Tibial artery (tissue), 4 donors: ENCODE results near the gene TRANK1.

Experiments
- DNase-seq, 2 donors: peaks; one replicate each; pipeline ENCODE4 v3.0.0-alpha.2; 2019
- H3K27ac ChIP-seq, 2 donors: fragments of 200-600 bp; sonication (generic) in 1 of 2; 1 replicate in 1 of 2; 2 replicates in 1 of 2; pipeline ENCODE4 v1.5.1; 2018 to 2019; ENCODE audit warnings: mild to moderate bottlenecking in 1 of 2
- H3K27me3 ChIP-seq, 2 donors: fragments of 200-600 bp; sonication (generic) in 1 of 2; one replicate each; pipeline versions ENCODE4 v1.5.1 to v1.6.0; 2016 to 2019
- H3K36me3 ChIP-seq, 3 donors: fragments of 200-600 bp; sonication (generic) in 2 of 3; one replicate each; pipeline ENCODE4 v1.5.1; 2016 to 2019; ENCODE audit warnings: mild to moderate bottlenecking in 2 of 3
- H3K4me1 ChIP-seq, 4 donors: fragments of 200-600 bp; sonication (generic) in 2 of 4; 1 replicate in 3 of 4; 2 replicates in 1 of 4; pipeline ENCODE4 v1.5.1; 2016 to 2019
- H3K4me3 ChIP-seq, 2 donors: fragments of 200-600 bp; sonication (generic) in 1 of 2; 1 replicate in 1 of 2; 2 replicates in 1 of 2; pipeline ENCODE4 v1.5.1; 2018 to 2019; ENCODE audit warnings: mild to moderate bottlenecking in 2 of 2
- H3K9me3 ChIP-seq, 3 donors: fragments of 200-600 bp; sonication (generic) in 1 of 3; one replicate each; pipeline ENCODE4 v1.5.1; 2016 to 2019
- CTCF ChIP-seq, 2 experiments: fragments of 200-600 bp in 1 of 2; fragments of 450-650 bp in 1 of 2; IDR thresholded peaks; one replicate each; pipeline ENCODE4 v1.5.1; 2017 to 2019; ENCODE audit warnings: antibody characterized with exemption in 2 of 2, mild to moderate bottlenecking in 1 of 2, moderate library complexity in 1 of 2
- intact Hi-C: fragments of 100-400 bp; cut with DNase I; formaldehyde crosslinking; loops from one replicate; pipeline ENCODE4 v1.15.0; 2023; ENCODE audit warnings: low total_unique reads

TRANK1 gene

DNA sequence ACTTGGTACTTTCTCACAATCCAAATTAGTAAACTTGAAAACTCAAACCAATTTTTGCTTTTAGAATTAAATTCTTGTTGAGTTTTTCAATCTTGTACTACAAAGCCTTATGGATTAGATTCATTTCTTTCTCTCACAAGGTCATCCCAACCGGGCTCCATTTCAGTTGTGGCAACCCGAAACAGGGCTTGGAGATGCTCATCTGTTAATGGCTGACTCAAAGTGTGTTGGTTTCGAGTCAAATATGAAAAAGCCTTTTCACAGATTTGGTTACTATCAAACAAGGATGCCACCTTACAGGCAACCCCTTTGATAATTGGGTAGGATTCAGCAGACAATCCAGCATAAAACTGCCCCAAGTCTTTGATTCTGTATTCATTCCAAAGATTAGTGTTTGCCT lies 46.3 kb upstream of the TRANK1 start:
- Histone ChIP-seq H3K27ac (peak overlapping the region in 1 of 2 donors; percentile 90), H3K4me1 (peaks cover 0 to 57% (median 46%) of the 10 kb centered on the region in 4 donors), H3K36me3 (peaks cover 12 to 33% (median 12%) of the 10 kb centered on the region in 3 donors), H3K4me3 (peak overlapping the region; percentile 61 to 79), H3K9me3 (no peaks in the 10 kb centered on the region), H3K27me3 (no peaks in the 10 kb centered on the region)
- intact Hi-C loops: no loop called here
- TF ChIP-seq CTCF (IDR thresholded peaks at IDR 0.05): no peak
- DNase-seq: no peak

GRCh38 chr3:36989568-36989967 lies 44.7 kb upstream of the TRANK1 start:
- intact Hi-C loops: no loop called here
- Histone ChIP-seq H3K27me3 (no peaks in the 10 kb centered on the region), H3K36me3 (peaks cover 25 to 38% (median 25%) of the 10 kb centered on the region in 3 donors), H3K9me3 (no peaks in the 10 kb centered on the region), H3K27ac (no peak overlapping the region), H3K4me1 (peaks cover 0 to 53% (median 42%) of the 10 kb centered on the region in 4 donors), H3K4me3 (peak overlapping the region in 1 of 2 donors; percentile 79)
- DNase-seq: no peak
- TF ChIP-seq CTCF (IDR thresholded peaks at IDR 0.05): no peak

GRCh38 chr3:36989005-36989404 lies 44.2 kb upstream of the TRANK1 start:
- Histone ChIP-seq H3K36me3 (peaks cover 30 to 44% (median 31%) of the 10 kb centered on the region in 3 donors), H3K27me3 (no peaks in the 10 kb centered on the region), H3K9me3 (no peaks in the 10 kb centered on the region), H3K27ac (no peak overlapping the region), H3K4me3 (peak overlapping the region in 1 of 2 donors; percentile 79), H3K4me1 (peaks cover 0 to 47% (median 39%) of the 10 kb centered on the region in 4 donors)
- no peak for TF ChIP-seq CTCF (IDR thresholded peaks at IDR 0.05)
- intact Hi-C loops: no loop called here
- DNase-seq: no peak

DNA sequence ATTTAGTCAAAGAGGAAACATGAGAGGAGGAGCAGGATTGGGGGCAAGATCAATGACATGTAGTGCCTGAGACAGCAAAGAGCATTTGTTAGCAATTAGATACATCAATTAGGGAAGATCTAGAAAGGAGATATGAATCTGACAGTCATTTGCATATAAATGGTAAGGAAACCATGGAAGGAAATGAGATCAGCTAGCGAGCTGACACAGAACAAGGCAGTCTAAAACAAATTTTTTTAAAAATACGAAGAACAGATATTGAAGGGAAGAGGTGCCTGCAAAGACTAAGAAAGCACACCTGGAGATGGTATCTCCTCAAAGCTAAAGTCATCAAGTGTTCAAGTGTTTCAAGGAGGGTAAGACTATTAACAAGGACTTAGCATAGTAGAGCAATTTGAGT lies 43.5 kb upstream of the TRANK1 start:
- no peaks in the 10 kb centered on the region for H3K27me3 ChIP-seq
- H3K27ac ChIP-seq: no peak overlapping the region
- H3K36me3 ChIP-seq: peaks cover 36 to 51% (median 37%) of the 10 kb centered on the region in 3 donors
- no peak overlapping the region for H3K4me3 ChIP-seq
- TF ChIP-seq CTCF (IDR thresholded peaks at IDR 0.05): no peak
- H3K9me3 ChIP-seq: no peaks in the 10 kb centered on the region
- intact Hi-C loops: no loop called here
- DNase-seq: no peak
- H3K4me1 ChIP-seq: peaks cover 0 to 47% (median 38%) of the 10 kb centered on the region in 4 donors

DNA sequence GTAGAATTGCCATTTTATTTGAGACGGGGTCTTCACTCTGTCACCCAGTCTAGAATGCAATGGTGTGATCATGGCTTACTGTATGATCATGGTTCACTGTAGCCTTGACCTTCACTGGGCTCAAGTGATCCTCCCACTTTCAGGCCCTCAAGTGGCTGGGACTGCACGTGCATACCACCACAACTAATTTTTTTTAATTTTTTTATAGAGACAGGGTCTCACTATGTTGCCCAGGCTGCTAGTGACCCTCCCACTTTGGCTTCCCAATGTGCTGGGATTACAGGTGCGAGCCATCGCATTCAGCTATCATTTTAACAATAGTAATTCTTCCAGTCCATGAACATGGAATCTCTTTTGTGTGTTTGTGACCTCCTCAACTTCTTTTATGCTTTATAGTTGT lies 36.2 kb upstream of the TRANK1 start:
- Histone ChIP-seq H3K36me3 (peaks cover 42 to 56% (median 45%) of the 10 kb centered on the region in 3 donors), H3K4me1 (no peaks in the 10 kb centered on the region)
- TF ChIP-seq CTCF (IDR thresholded peaks at IDR 0.05): no peak

GRCh38 chr3:36973139-36973538 lies 28.3 kb upstream of the TRANK1 start:
- intact Hi-C loops: no loop called here
- no peak for DNase-seq
- TF ChIP-seq CTCF (IDR thresholded peaks at IDR 0.05): no peak
- Histone ChIP-seq H3K27ac (no peak overlapping the region), H3K36me3 (peaks cover 0 to 10% (median 0%) of the 10 kb centered on the region in 3 donors), H3K27me3 (no peaks in the 10 kb centered on the region), H3K4me1 (no peaks in the 10 kb centered on the region), H3K9me3 (no peaks in the 10 kb centered on the region), H3K4me3 (no peak overlapping the region)

More for the DNA sequence above, 36.2 kb upstream of the TRANK1 start:
- intact Hi-C loops: no loop called here
- Histone ChIP-seq H3K4me3 (no peak overlapping the region), H3K9me3 (peaks cover 0 to 11% (median 7%) of the 10 kb centered on the region in 3 donors), H3K27ac (no peak overlapping the region), H3K27me3 (no peaks in the 10 kb centered on the region)
- DNase-seq: no peak
